WTC11 (cell line): Measurements from ENCODE around the gene QRICH2. TPM values are rescaled to one million over a fixed set of nuclear protein-coding genes. Genes with fewer than 3 reads are reported as not detected.

ENCODE experiments used
- ATAC-seq: fragments of 200-7000 bp; cut with Tn5 transposase; 2 replicates; pipeline ENCODE4 v1.10.0; 2021; ENCODE audit warnings: mild to moderate bottlenecking, moderate library complexity
- CTCF ChIA-PET: fragments of 300-600 bp; sonication (Branson Sonifier 250); formaldehyde crosslinking; loops from one replicate; lab custom pipeline; 2021; ENCODE audit warnings: antibody characterized with exemption; lab: Charles Lee
- POLR2A ChIA-PET: fragments of 350-600 bp; sonication (Branson Sonifier 250); formaldehyde crosslinking; loops from one replicate; lab custom pipeline; 2021; ENCODE audit warnings: antibody characterized with exemption; lab: Charles Lee
- DNase-seq: peaks from one replicate; pipeline ENCODE4 v3.0.0; 2021; ENCODE audit warnings: low spot score
- H3K27ac Mint-ChIP-seq: 2 replicates; pipeline ENCODE4 v1.8.0; 2021; ENCODE audit warnings: mixed read lengths
- H3K27me3 Mint-ChIP-seq: 2 replicates; pipeline ENCODE4 v1.8.0; 2021; ENCODE audit warnings: low read depth, mild to moderate bottlenecking, moderate library complexity, mixed read lengths
- H3K36me3 Mint-ChIP-seq: 2 replicates; pipeline ENCODE4 v1.8.0; 2021; ENCODE audit warnings: mixed read lengths
- H3K4me1 Mint-ChIP-seq: 2 replicates; pipeline ENCODE4 v1.8.0; 2022; ENCODE audit warnings: mixed read lengths
- H3K4me3 Mint-ChIP-seq: 2 replicates; pipeline ENCODE4 v1.8.0; 2021; ENCODE audit warnings: mild to moderate bottlenecking, moderate library complexity, mixed read lengths
- H3K9me3 Mint-ChIP-seq: 2 replicates; pipeline ENCODE4 v1.8.0; 2021; ENCODE audit warnings: mixed read lengths
- CREB1 ChIP-seq: sonication (generic); formaldehyde crosslinking; IDR thresholded peaks from 2 replicates; pipeline ENCODE4 v1.8.0; 2023; ENCODE audit warnings: mild to moderate bottlenecking, missing genetic modification reagents
- CREM ChIP-seq: sonication (generic); formaldehyde crosslinking; IDR thresholded peaks from 2 replicates; pipeline ENCODE4 v1.8.1; 2022; ENCODE audit warnings: mild to moderate bottlenecking, missing genetic modification reagents, moderate library complexity
- GABPB1 ChIP-seq: sonication (generic); formaldehyde crosslinking; IDR thresholded peaks from 2 replicates; pipeline ENCODE4 v1.8.1; 2023; ENCODE audit warnings: mild to moderate bottlenecking, missing genetic modification reagents
- JAZF1 ChIP-seq: fragments of 250-450 bp; sonication (Bioruptor Pico); IDR thresholded peaks from 2 replicates; pipeline ENCODE4 v1.9.0; 2021; ENCODE audit warnings: moderate library complexity, mild to moderate bottlenecking, inconsistent platforms
- NFYB ChIP-seq: sonication (generic); formaldehyde crosslinking; conservative IDR thresholded peaks from 2 replicates; pipeline ENCODE4 v1.8.0; 2022; ENCODE audit warnings: low read depth, missing genetic modification reagents
- ZNF121 ChIP-seq: sonication (generic); formaldehyde crosslinking; IDR thresholded peaks from 2 replicates; pipeline ENCODE4 v1.8.0; 2023; ENCODE audit warnings: missing genetic modification reagents
- ZNF281 ChIP-seq: sonication (generic); formaldehyde crosslinking; IDR thresholded peaks from 2 replicates; pipeline ENCODE4 v1.8.0; 2023; ENCODE audit warnings: mild to moderate bottlenecking, missing genetic modification reagents
- ZNF396 ChIP-seq: fragments of 250-450 bp; sonication (Bioruptor Pico); IDR thresholded peaks from 2 replicates; pipeline ENCODE4 v1.8.0; 2021; ENCODE audit warnings: mild to moderate bottlenecking, moderate library complexity, borderline replicate concordance
- ZNF512 ChIP-seq: sonication (generic); formaldehyde crosslinking; IDR thresholded peaks from 2 replicates; pipeline ENCODE4 v1.8.1; 2022; ENCODE audit warnings: missing genetic modification reagents, borderline replicate concordance
- total RNA-seq: library from RNA; stranded (reverse); gene quantifications from 3 replicates; pipeline ENCODE4 v1.2.3, GENCODE V29; 2021
- TF ChIP-seq, protein P1 (sequence below): sonication (generic); formaldehyde crosslinking; IDR thresholded peaks from 2 replicates; pipeline ENCODE4 v1.8.1; 2023; ENCODE audit warnings: mild to moderate bottlenecking, missing genetic modification reagents
- TF ChIP-seq, protein P2 (sequence below): sonication (generic); formaldehyde crosslinking; IDR thresholded peaks from 2 replicates; pipeline ENCODE4 v1.8.1; 2023; ENCODE audit warnings: mild to moderate bottlenecking, missing genetic modification reagents, moderate library complexity
- TF ChIP-seq, protein P3 (sequence below): sonication (generic); formaldehyde crosslinking; IDR thresholded peaks from 2 replicates; pipeline ENCODE4 v1.8.0; 2022; ENCODE audit warnings: mild to moderate bottlenecking, missing genetic modification reagents
- TF ChIP-seq, protein P4 (sequence below): fragments of 250-450 bp; sonication (Bioruptor Pico); IDR thresholded peaks from 2 replicates; pipeline ENCODE4 v1.9.0; 2021; ENCODE audit warnings: mild to moderate bottlenecking
- TF ChIP-seq, protein P5 (sequence below): sonication (generic); formaldehyde crosslinking; IDR thresholded peaks from 2 replicates; pipeline ENCODE4 v1.8.0; 2022; ENCODE audit warnings: mild to moderate bottlenecking, missing genetic modification reagents
- TF ChIP-seq, protein P6 (sequence below): fragments of 250-450 bp; sonication (Bioruptor Pico); IDR thresholded peaks from 2 replicates; pipeline ENCODE4 v1.8.0; 2021; ENCODE audit warnings: mild to moderate bottlenecking

Gene QRICH2
- total RNA-seq, 1 experiment from 2014 or later: 1.5 TPM

DNA sequence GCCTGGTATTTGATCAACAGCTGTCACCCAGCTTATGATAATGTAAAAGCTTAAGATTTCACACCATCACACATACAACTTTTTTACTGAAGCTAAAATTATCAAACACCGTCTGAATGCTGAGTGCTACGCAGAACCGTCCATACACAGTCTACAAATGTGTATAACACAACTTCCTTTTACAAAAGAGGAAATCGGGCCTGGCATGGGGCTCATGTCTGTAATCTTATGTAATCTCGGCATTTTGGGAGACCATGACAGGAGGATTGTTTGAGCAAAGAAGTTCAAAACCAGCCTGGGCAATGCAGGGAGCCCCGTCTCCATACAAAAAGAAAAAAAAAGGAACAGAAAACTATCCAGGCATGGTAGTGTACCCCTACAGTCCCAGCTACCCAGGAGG is 19.6 kb upstream of the QRICH2 start:
- TF ChIP-seq, protein P1, sequence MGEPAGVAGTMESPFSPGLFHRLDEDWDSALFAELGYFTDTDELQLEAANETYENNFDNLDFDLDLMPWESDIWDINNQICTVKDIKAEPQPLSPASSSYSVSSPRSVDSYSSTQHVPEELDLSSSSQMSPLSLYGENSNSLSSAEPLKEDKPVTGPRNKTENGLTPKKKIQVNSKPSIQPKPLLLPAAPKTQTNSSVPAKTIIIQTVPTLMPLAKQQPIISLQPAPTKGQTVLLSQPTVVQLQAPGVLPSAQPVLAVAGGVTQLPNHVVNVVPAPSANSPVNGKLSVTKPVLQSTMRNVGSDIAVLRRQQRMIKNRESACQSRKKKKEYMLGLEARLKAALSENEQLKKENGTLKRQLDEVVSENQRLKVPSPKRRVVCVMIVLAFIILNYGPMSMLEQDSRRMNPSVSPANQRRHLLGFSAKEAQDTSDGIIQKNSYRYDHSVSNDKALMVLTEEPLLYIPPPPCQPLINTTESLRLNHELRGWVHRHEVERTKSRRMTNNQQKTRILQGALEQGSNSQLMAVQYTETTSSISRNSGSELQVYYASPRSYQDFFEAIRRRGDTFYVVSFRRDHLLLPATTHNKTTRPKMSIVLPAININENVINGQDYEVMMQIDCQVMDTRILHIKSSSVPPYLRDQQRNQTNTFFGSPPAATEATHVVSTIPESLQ (CRISPR knock-in tag): no peak
- TF ChIP-seq NFYB (no peak), ZNF512 (no peak), ZNF396 (CRISPR knock-in tag) (no peak), ZNF121 (no peak), CREB1 (no peak), CREM (CRISPR knock-in tag) (no peak), ZNF281 (CRISPR knock-in tag) (no peak), JAZF1 (CRISPR knock-in tag) (no peak), GABPB1 (CRISPR knock-in tag) (no peak)
- TF ChIP-seq, protein P2, sequence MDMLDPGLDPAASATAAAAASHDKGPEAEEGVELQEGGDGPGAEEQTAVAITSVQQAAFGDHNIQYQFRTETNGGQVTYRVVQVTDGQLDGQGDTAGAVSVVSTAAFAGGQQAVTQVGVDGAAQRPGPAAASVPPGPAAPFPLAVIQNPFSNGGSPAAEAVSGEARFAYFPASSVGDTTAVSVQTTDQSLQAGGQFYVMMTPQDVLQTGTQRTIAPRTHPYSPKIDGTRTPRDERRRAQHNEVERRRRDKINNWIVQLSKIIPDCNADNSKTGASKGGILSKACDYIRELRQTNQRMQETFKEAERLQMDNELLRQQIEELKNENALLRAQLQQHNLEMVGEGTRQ: no peak
- TF ChIP-seq, protein P3, sequence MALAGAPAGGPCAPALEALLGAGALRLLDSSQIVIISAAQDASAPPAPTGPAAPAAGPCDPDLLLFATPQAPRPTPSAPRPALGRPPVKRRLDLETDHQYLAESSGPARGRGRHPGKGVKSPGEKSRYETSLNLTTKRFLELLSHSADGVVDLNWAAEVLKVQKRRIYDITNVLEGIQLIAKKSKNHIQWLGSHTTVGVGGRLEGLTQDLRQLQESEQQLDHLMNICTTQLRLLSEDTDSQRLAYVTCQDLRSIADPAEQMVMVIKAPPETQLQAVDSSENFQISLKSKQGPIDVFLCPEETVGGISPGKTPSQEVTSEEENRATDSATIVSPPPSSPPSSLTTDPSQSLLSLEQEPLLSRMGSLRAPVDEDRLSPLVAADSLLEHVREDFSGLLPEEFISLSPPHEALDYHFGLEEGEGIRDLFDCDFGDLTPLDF (CRISPR knock-in tag): no peak
- TF ChIP-seq, protein P4, sequence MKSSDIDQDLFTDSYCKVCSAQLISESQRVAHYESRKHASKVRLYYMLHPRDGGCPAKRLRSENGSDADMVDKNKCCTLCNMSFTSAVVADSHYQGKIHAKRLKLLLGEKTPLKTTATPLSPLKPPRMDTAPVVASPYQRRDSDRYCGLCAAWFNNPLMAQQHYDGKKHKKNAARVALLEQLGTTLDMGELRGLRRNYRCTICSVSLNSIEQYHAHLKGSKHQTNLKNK (CRISPR knock-in tag): no peak
- TF ChIP-seq, protein P5, sequence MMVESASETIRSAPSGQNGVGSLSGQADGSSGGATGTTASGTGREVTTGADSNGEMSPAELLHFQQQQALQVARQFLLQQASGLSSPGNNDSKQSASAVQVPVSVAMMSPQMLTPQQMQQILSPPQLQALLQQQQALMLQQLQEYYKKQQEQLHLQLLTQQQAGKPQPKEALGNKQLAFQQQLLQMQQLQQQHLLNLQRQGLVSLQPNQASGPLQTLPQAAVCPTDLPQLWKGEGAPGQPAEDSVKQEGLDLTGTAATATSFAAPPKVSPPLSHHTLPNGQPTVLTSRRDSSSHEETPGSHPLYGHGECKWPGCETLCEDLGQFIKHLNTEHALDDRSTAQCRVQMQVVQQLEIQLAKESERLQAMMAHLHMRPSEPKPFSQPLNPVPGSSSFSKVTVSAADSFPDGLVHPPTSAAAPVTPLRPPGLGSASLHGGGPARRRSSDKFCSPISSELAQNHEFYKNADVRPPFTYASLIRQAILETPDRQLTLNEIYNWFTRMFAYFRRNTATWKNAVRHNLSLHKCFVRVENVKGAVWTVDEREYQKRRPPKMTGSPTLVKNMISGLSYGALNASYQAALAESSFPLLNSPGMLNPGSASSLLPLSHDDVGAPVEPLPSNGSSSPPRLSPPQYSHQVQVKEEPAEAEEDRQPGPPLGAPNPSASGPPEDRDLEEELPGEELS: no peak
- TF ChIP-seq, protein P6, sequence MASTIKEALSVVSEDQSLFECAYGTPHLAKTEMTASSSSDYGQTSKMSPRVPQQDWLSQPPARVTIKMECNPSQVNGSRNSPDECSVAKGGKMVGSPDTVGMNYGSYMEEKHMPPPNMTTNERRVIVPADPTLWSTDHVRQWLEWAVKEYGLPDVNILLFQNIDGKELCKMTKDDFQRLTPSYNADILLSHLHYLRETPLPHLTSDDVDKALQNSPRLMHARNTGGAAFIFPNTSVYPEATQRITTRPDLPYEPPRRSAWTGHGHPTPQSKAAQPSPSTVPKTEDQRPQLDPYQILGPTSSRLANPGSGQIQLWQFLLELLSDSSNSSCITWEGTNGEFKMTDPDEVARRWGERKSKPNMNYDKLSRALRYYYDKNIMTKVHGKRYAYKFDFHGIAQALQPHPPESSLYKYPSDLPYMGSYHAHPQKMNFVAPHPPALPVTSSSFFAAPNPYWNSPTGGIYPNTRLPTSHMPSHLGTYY (CRISPR knock-in tag): no peak
- ChIA-PET POLR2A (no interaction called here), CTCF (interaction anchor here (1.4 to 1.6 kb wide), 2 partner anchors 10 to 70 kb away, joined by 3 read pairs; no protein-coding TSS in a partner anchor)
- DNase-seq (no peak), ATAC-seq (no peak)
- H3K4me1 Mint-ChIP-seq: no peaks in the 10 kb centered on the region
- H3K4me3 Mint-ChIP-seq: no peak overlapping the region
- peaks cover 45% of the 10 kb centered on the region for H3K36me3 Mint-ChIP-seq
- no peaks in the 10 kb centered on the region for H3K9me3 Mint-ChIP-seq
- no peak overlapping the region for H3K27ac Mint-ChIP-seq
- H3K27me3 Mint-ChIP-seq: no peaks in the 10 kb centered on the region
